HFFc6 (cell line): Measurements from ENCODE around the gene XXYLT1. TPM values are rescaled to one million over a fixed set of nuclear protein-coding genes. Genes with fewer than 3 reads are reported as not detected.

Experiments
- DNase-seq: peaks from one replicate; pipeline ENCODE4 v3.0.0-alpha.2; 2018
- H3K27ac Mint-ChIP-seq: 2 replicates; pipeline ENCODE4 v1.8.0; 2020; ENCODE audit warnings: mild to moderate bottlenecking, mixed read lengths
- H3K27me3 Mint-ChIP-seq: 2 replicates; pipeline ENCODE4 v1.8.0; 2021; ENCODE audit warnings: mild to moderate bottlenecking, moderate library complexity, mixed read lengths; ENCODE audit not compliant: insufficient read depth
- H3K36me3 Mint-ChIP-seq: 2 replicates; pipeline ENCODE4 v1.8.0; 2021; ENCODE audit warnings: low read depth, mixed read lengths
- H3K4me1 Mint-ChIP-seq: 2 replicates; pipeline ENCODE4 v1.8.0; 2020; ENCODE audit warnings: low read depth, mixed read lengths
- H3K4me3 Mint-ChIP-seq: 2 replicates; pipeline ENCODE4 v1.8.0; 2020; ENCODE audit warnings: mild to moderate bottlenecking, moderate library complexity, mixed read lengths
- H3K9me3 Mint-ChIP-seq: 2 replicates; pipeline ENCODE4 v1.8.0; 2020; ENCODE audit warnings: mild to moderate bottlenecking, mixed read lengths
- total RNA-seq, 6 experiments: library from RNA; stranded (reverse); fragmentation: NEBNext Ultra II Directional; extraction: Animal tissue kit (Norgen Biotek cat#: 25700); gene quantifications; 2 replicates in 1 of 6; 3 replicates in 5 of 6; pipeline ENCODE4 v1.2.3, GENCODE V29; 2021
- TF ChIP-seq, protein P1 (sequence below): fragments of 200-600 bp; sonication (generic); IDR thresholded peaks from 2 replicates; pipeline ENCODE4 v1.5.0; 2021; ENCODE audit warnings: antibody characterized with exemption, mild to moderate bottlenecking

XXYLT1 gene
- total RNA-seq, 6 experiments from 2014 or later, result 16.9 to 24.2 (median 18.3) TPM

DNA sequence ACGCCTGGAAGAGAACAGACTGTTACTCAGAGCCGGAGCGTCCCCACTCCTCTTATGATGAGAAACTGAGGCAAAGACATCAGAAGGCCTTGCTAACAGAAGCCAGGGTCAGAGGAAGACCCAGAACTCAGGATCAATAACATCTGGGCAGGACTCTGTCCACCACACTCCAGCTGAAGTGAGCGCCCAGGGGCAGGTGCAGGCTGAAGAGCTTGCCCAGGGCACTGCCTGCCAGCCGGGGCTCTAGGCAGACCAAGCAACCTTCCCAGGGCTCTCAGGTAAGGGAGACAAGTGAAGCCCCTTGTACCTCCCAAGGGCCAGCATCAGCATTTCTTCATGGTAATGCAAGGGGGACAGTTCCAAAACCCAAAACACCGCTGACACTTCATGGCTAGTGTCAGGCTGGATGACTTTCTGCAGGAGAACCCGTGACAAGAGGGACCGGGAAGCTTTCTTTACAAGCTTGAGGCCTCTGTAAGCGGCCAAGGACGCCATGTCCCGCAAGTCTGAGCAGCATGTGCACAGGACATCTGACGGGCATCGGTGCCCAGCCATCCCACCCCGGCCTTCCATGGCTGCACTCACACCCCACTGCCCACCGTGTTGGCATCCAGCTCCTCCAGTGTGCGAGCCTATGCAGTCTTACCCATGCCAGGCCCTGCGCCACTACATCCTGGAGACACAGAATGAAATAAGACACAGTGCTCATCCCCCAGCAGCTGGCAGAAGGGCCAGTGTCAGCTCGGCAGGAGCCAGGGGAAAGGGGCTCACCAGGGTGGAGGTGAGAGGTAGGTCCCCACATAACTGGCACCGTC is 14.1 kb downstream of the XXYLT1 start:
- peaks cover 29% of the 10 kb centered on the region for H3K4me1 Mint-ChIP-seq
- no peaks in the 10 kb centered on the region; the same call in 1 of the 2 replicates for H3K27me3 Mint-ChIP-seq
- no peak for DNase-seq
- no peaks in the 10 kb centered on the region for H3K36me3 Mint-ChIP-seq
- no peak overlapping the region for H3K4me3 Mint-ChIP-seq
- H3K9me3 Mint-ChIP-seq, result no peaks in the 10 kb centered on the region
- TF ChIP-seq, protein P1, sequence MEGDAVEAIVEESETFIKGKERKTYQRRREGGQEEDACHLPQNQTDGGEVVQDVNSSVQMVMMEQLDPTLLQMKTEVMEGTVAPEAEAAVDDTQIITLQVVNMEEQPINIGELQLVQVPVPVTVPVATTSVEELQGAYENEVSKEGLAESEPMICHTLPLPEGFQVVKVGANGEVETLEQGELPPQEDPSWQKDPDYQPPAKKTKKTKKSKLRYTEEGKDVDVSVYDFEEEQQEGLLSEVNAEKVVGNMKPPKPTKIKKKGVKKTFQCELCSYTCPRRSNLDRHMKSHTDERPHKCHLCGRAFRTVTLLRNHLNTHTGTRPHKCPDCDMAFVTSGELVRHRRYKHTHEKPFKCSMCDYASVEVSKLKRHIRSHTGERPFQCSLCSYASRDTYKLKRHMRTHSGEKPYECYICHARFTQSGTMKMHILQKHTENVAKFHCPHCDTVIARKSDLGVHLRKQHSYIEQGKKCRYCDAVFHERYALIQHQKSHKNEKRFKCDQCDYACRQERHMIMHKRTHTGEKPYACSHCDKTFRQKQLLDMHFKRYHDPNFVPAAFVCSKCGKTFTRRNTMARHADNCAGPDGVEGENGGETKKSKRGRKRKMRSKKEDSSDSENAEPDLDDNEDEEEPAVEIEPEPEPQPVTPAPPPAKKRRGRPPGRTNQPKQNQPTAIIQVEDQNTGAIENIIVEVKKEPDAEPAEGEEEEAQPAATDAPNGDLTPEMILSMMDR, result no peak
- no peak overlapping the region for H3K27ac Mint-ChIP-seq

DNA sequence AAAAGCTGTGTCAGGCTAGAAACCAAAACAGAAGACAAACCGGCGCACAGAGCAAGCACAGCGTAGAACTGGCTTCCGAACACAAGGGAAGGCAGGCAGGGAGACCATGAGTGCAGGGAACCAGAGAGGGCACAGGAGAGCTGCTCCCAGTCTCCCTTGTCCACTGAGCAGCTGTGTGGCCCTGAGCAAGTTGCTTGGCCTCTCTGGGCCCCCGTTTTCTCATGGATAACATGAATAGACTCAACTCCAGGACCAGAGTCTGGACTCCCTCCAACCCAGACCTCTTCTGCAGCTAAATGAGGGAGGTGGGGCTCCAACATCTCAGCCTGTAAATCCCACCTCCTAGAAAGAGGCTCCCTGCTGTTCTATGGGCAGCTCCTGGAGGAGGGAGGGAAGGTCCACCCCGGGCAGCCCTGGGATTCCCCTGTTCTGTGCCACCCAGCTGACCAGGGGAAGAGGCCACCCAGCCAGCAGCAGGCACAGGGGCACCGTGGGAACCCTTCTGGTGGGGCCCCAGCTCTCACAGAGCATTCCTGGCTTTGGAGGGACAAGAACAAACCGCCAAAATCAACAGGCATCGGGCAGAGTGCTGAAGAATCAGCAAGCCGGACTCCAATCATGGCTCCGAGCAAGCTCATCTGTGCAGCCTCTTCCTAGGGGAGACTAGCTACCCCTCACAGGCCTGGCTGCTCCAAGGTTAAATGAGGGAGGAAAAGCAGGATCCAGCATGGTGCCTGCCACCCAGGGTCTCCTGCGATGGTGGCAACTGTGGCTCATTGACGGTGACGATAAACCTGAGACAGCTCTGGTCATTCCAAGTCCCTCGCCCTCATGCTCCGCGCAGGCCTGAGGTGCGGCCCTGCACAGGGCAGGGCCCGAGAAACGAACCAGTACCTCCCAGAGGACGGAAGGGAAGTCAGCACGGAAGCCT is 15.1 kb downstream of the XXYLT1 start:
- no peaks in the 10 kb centered on the region for H3K36me3 Mint-ChIP-seq

DNA sequence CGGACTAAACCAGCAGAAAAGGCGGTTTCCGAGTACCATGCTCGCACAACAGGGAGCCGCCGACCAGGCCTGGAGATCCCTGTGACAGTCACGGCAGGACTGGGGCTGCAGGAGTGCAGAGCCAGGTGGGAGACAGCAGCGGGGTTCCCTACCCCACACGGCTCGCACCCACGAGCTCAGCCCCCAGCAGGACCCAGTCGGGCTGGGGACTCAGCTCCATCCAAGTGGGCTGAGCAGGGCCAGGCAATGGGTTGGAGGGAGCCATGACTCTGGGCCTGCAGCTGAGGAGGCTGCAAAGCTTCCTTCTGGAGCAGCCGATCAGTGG is 15.8 kb downstream of the XXYLT1 start:
- no peak for DNase-seq
- Mint-ChIP-seq H3K36me3 (no peaks in the 10 kb centered on the region), H3K27ac (no peak overlapping the region), H3K9me3 (no peaks in the 10 kb centered on the region), H3K4me1 (peaks cover 38% of the 10 kb centered on the region), H3K4me3 (no peak overlapping the region), H3K27me3 (no peaks in the 10 kb centered on the region; the same call in 1 of the 2 replicates)
- TF ChIP-seq, protein P1, result no peak

More for the DNA sequence above, 15.1 kb downstream of the XXYLT1 start:
- H3K4me3 Mint-ChIP-seq, result no peak overlapping the region
- no peaks in the 10 kb centered on the region; the same call in 1 of the 2 replicates for H3K27me3 Mint-ChIP-seq
- no peaks in the 10 kb centered on the region for H3K9me3 Mint-ChIP-seq
- peaks cover 32% of the 10 kb centered on the region for H3K4me1 Mint-ChIP-seq
- DNase-seq, result no peak
- H3K27ac Mint-ChIP-seq, result no peak overlapping the region
- TF ChIP-seq, protein P1, result no peak

DNA sequence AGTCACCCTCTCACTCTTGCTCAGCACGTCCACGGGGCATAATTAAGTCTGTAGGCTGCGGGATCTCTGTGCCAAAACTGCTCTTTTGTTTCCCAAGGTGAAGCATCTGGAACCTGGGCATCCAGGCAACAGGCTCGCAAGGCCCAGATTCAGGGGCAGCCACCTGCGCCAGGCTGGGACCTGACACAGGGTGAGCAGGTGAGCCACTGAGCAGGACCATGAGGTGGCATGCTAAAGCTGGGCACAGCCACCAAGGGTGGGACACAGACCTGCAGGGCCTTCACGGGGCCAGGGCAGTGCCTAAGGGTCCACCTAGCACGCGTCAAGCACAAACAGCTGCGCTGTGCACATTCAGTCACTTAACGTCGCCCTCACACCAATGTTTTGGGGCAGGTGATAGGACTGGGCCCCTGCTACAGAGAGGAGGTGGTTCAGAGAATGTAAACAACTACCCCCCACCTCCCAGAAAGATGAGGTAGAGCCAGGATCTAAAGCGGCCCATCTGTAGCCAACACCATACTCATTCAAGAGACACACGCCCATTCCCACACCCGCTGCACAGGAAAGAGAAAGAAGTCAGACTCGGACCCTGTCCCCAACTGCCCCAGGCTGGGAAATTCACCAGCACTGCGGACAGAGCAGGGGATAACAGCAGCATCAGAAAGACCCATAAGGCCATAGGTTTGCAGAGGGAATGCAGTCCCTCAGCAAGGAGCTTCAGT is 16.3 kb downstream of the XXYLT1 start:
- no peak for DNase-seq
- no peaks in the 10 kb centered on the region for H3K9me3 Mint-ChIP-seq
- TF ChIP-seq, protein P1, result no peak
- H3K27ac Mint-ChIP-seq, result no peak overlapping the region
- H3K27me3 Mint-ChIP-seq, result no peaks in the 10 kb centered on the region; the same call in 1 of the 2 replicates
- H3K4me1 Mint-ChIP-seq, result peaks cover 38% of the 10 kb centered on the region
- H3K36me3 Mint-ChIP-seq, result no peaks in the 10 kb centered on the region
- no peak overlapping the region for H3K4me3 Mint-ChIP-seq

DNA sequence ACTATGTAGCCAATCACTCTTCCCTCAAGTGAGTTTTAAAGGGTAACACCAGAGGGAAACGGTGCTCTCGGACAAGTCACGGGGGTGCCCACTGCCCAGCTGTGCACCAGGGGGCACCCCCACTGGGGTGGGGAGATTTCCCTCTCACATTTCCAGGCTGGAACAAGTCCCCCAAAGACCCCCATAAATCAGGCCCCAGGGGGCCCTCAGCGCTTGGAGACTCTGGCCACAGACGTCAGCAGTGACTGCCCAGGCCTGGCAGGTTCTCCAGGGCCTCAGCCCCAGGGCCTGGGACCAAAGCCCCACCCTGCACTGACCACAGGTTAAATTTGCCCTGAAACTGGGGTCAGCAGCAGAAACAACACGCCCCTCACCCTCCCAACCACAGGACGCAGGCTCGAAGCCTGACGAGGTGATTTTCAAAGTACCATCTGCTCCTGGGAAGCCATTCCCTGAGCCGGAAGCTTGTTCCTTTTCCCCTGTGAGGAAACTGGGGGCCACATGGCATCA is 17.0 kb downstream of the XXYLT1 start:
- TF ChIP-seq, protein P1, result peak; percentile 20; the same call in 1 of the 2 replicates
- Mint-ChIP-seq H3K4me3 (no peak overlapping the region), H3K36me3 (no peaks in the 10 kb centered on the region), H3K27ac (no peak overlapping the region), H3K9me3 (no peaks in the 10 kb centered on the region), H3K27me3 (no peaks in the 10 kb centered on the region; the same call in 1 of the 2 replicates), H3K4me1 (peaks cover 36% of the 10 kb centered on the region)
- no peak for DNase-seq
